Measurements from ENCODE around the gene TRAK1.

DNA sequence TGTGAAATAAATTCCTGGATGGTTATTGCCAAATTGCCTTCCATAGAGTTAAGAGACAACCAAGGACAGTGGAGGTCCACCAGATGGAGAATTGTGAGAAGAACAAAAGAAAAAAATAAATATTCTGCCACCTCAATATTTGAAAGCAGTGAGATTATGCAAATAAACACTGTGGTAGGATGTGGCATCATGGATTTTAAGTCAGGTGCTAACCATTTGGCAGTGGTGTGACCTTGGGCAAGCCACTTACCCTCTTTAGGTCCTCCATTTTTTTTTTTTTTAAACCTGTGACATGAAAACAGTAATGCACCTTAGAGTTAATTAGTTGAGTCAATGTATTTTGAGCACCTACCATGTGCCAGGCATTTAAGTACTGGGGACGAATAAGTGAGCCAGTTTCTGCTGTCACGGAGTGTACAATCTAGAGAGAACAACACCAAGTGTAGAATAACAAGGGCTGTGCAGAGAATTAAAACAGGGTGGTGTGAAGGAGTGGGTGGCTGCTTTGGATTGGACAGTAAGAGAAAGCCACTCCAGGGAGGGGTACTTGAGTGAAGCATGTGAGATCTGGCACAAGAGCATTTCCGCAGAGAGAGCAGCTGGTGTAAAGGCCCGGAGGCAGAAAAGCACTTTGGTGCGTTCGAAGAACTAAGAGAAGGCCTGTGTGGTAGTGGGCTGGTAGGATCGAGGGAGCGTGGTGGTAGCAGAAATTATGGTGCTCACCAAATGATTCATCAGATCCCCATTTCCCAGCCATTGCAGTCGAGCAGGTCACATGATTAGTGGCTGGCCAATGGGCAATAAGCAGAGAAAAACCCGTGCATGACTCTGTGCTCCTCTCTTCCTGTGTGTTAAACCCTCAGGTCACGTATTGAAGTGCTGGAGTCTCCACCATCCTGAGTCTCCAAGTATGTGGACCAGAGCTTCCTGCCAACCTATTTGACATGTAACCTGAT lies 135.6 kb downstream of the TRAK1 start:
- TF ChIP-seq CTCF (IDR thresholded peaks at IDR 0.05; ENCODE audit: poor library complexity): no peak
- TF ChIP-seq EZH2 (IDR thresholded peaks at IDR 0.05; ENCODE audit: borderline replicate concordance): no peak
